GM12878 (cell line): ENCODE results near the gene RABEP2. TPM values are rescaled to one million over a fixed set of nuclear protein-coding genes. Genes with fewer than 3 reads are reported as not detected.
A peak's percentile ranks its signal among the peaks of the same experiment; 100 is the strongest.

ENCODE experiments used
- ESRRA ChIP-seq: IDR thresholded peaks from 2 replicates; pipeline ENCODE4 v1.6.1; 2012; ENCODE audit warnings: mild to moderate bottlenecking, low read length, improper control_type of control experiment
- GABPA ChIP-seq: IDR thresholded peaks from 2 replicates; pipeline ENCODE4 v1.6.1; 2014; ENCODE audit warnings: antibody characterized with exemption, low read depth, mild to moderate bottlenecking, inconsistent platforms
- GATAD2B ChIP-seq: fragments of 450-650 bp; conservative IDR thresholded peaks from 2 replicates; pipeline ENCODE4 v1.6.1; 2017; ENCODE audit warnings: low read depth, mild to moderate bottlenecking, moderate library complexity
- HCFC1 ChIP-seq: fragments of 150-350 bp; IDR thresholded peaks from 2 replicates; pipeline ENCODE4 v1.6.1; 2014; ENCODE audit warnings: low read length
- IKZF1 ChIP-seq: fragments of 450-650 bp; conservative IDR thresholded peaks from 2 replicates; pipeline ENCODE4 v1.6.1; 2017; ENCODE audit warnings: antibody characterized with exemption, mild to moderate bottlenecking
- KDM1A ChIP-seq: fragments of 200-600 bp; sonication (generic); IDR thresholded peaks from 2 replicates; pipeline ENCODE4 v1.6.1; 2016; ENCODE audit warnings: borderline replicate concordance
- NFYB ChIP-seq: IDR thresholded peaks from 2 replicates; pipeline ENCODE4 v1.6.1; 2011; ENCODE audit warnings: low read depth, mild to moderate bottlenecking, low read length, improper control_type of control experiment, moderate library complexity; ENCODE audit not compliant: insufficient read depth
- ZNF687 ChIP-seq: fragments of 450-650 bp; IDR thresholded peaks from 2 replicates; pipeline ENCODE4 v1.6.1; 2017; ENCODE audit warnings: mild to moderate bottlenecking, moderate library complexity
- polyA plus RNA-seq, 11 experiments: library from polyadenylated mRNA; depleted of rRNA in 4 of 11; unstranded in 6 of 11; stranded (reverse) in 5 of 11; fragments of >200 nt; fragmentation: Nextera tagmentation in 4 of 11; fragmentation: Illumina TruSeq in 1 of 11; extraction: Ambion mirVana in 4 of 11; extraction: Trizol in 1 of 11; gene quantifications; 1 replicate in 1 of 11; 2 replicates in 10 of 11; pipeline versions ENCODE4 v1.2.1 to v1.2.3, GENCODE V29; 2011 to 2016; ENCODE audit warnings: inconsistent platforms in 2 of 11, missing spikeins in 2 of 11, low read depth in 1 of 11
- total RNA-seq, 4 experiments: library from RNA; depleted of rRNA in 3 of 4; stranded (reverse); fragments of >200 nt in 3 of 4; fragmentation: Illumina TruSeq in 1 of 4; extraction: Trizol in 1 of 4; gene quantifications; 2 replicates each; pipeline versions ENCODE4 v1.2.1 to v1.2.3, GENCODE V29; 2013 to 2021
- TF ChIP-seq, protein P1 (sequence below): fragments of 450-650 bp; IDR thresholded peaks from 2 replicates; pipeline ENCODE4 v1.6.1; 2017; ENCODE audit warnings: low read depth, mild to moderate bottlenecking, moderate library complexity

RABEP2 gene
- total and polyA plus RNA-seq, 10 of the 15 experiments (the other 5 are each of a cell fraction or from before 2014, with no cell fraction given) = 0.47 to 33.2 (median 18.6) TPM

GRCh38 chr16:28950648-28951409 lies 25.8 kb upstream of the RABEP2 start, which contains the start of gene NFATC2IP (continued):
- TF ChIP-seq ZNF687 = no peak
- TF ChIP-seq HCFC1 = peak; percentile 92
- TF ChIP-seq ESRRA = no peak
- peak; percentile 93 for TF ChIP-seq NFYB
- no peak; the same call in 1 of the 2 replicates for TF ChIP-seq IKZF1
- 0 out of 2 replicates have a peak, but pooled peaks have one; percentile 36 for TF ChIP-seq GATAD2B
- peak; percentile 93 for TF ChIP-seq GABPA
- no peak for TF ChIP-seq KDM1A
- TF ChIP-seq, protein P1, sequence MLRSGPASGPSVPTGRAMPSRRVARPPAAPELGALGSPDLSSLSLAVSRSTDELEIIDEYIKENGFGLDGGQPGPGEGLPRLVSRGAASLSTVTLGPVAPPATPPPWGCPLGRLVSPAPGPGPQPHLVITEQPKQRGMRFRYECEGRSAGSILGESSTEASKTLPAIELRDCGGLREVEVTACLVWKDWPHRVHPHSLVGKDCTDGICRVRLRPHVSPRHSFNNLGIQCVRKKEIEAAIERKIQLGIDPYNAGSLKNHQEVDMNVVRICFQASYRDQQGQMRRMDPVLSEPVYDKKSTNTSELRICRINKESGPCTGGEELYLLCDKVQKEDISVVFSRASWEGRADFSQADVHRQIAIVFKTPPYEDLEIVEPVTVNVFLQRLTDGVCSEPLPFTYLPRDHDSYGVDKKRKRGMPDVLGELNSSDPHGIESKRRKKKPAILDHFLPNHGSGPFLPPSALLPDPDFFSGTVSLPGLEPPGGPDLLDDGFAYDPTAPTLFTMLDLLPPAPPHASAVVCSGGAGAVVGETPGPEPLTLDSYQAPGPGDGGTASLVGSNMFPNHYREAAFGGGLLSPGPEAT = no peak
